ENCODE results near the gene COPZ2. TPM values are rescaled to one million over a fixed set of nuclear protein-coding genes. Genes with fewer than 3 reads are reported as not detected.
"Not testable (repeated sequence)": the region's sequence is repeated elsewhere in the genome, so short reads cannot be mapped to it uniquely, and the experiment has no call there.

COPZ2 gene
- total RNA-seq, 2 donors from 2014 or later: 18.1 to 18.5 TPM

DNA sequence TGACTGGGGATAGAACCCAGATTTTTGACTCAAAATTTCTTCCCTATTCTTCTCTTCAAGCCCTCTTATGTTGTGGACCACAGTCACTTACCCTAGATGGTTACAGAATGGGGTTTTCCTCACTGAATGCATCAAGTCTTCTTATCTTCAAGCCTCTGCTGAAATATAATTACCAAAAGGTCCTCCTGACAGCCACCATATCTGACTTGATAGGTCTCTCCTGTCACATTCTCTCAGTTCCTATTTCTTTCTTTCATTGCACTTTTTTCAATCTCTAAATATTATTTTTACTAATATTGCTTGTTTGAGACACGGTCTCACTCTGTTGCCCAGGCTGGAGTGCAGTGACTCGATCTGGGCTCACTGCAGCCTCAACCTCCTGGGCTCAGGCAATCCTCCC lies 1.1 kb upstream of the COPZ2 start:
- Histone ChIP-seq H3K4me1 (replicated peaks) (no peaks in the 10 kb centered on the region), H3K27me3 (replicated peaks; ENCODE audit: insufficient read depth) (no peaks in the 10 kb centered on the region), H3K9me3 (no peaks in the 10 kb centered on the region), H3K4me3 (no peak overlapping the region), H3K36me3 (no peaks in the 10 kb centered on the region), H3K27ac (no peak overlapping the region)
- TF ChIP-seq CTCF (IDR thresholded peaks at IDR 0.05) (no peak), POLR2A (IDR thresholded peaks at IDR 0.05) (no peak), POLR2AphosphoS5 (IDR thresholded peaks at IDR 0.05) (no peak)
- intact Hi-C loops (cut with DNase I): no loop called here
- no peak for DNase-seq (ENCODE audit: low spot score)
- WGBS: 83% methylated on average over 2 of the region's 2 CpGs

DNA sequence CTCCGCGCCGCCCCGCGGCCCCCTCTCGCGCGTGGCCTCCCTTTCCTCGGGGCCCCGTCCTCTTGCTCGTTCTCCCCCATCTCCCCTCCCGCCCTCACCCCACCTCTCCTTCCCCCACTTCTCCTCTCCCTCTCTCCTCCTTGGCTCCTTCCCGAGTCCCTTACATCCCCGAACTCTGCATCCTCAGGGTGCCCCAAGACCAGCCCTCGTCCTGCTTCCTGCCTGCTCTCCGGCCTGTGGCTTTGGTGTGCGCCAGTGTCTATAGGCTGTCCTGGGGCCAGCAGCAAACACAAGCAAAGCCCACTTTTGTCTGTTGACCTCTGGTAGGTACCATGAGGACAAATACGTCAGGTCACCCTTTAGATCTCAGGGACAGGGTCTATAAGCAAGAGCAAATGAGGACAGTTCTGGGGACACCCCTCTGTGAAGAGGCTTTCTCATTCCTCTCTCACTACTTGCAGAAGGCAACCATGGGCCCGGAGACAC lies 284 bp upstream of the COPZ2 start:
- H3K9me3 ChIP-seq: no peaks in the 10 kb centered on the region
- no peaks in the 10 kb centered on the region for H3K36me3 ChIP-seq
- H3K4me3 ChIP-seq: peak overlapping the region; percentile 48 to 55
- no peak overlapping the region for H3K27ac ChIP-seq
- no peaks in the 10 kb centered on the region for H3K27me3 ChIP-seq (replicated peaks; ENCODE audit: insufficient read depth)
- intact Hi-C loops (cut with DNase I): no loop called here
- 10% methylated on average over 19 of the region's 19 CpGs for WGBS
- TF ChIP-seq POLR2AphosphoS5 (IDR thresholded peaks at IDR 0.05) (no peak), POLR2A (IDR thresholded peaks at IDR 0.05) (no peak), CTCF (IDR thresholded peaks at IDR 0.05) (no peak)
- H3K4me1 ChIP-seq (replicated peaks): no peaks in the 10 kb centered on the region
- DNase-seq (ENCODE audit: low spot score): no peak

DNA sequence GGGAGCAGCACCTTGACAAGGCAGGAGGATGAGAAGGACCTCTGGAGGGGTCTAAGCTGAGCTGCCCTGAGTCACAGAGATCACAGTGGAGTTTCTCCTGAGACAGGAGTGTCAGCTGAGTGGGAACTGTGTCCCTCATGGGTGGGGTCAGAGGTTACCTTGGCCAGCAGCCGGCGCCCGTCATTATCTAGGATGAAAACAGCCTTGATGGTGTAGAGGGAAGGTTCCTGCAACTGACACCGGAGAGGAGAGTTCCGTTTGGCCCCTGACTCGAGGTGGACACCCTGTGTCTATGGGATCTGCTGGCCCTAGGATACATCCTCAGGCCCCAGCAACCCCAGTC lies 933 bp downstream of the COPZ2 start:
- Histone ChIP-seq H3K4me1 (replicated peaks) (no peaks in the 10 kb centered on the region), H3K27me3 (replicated peaks; ENCODE audit: insufficient read depth) (no peaks in the 10 kb centered on the region), H3K4me3 (peak overlapping the region; percentile 48 to 55), H3K36me3 (no peaks in the 10 kb centered on the region), H3K27ac (peak overlapping the region in 1 of 2 donors; percentile 67), H3K9me3 (no peaks in the 10 kb centered on the region)
- no peak for DNase-seq (ENCODE audit: low spot score)
- TF ChIP-seq POLR2AphosphoS5 (IDR thresholded peaks at IDR 0.05): no peak
- TF ChIP-seq POLR2A (IDR thresholded peaks at IDR 0.05): no peak
- TF ChIP-seq CTCF (IDR thresholded peaks at IDR 0.05): no peak
- intact Hi-C loops (cut with DNase I): no loop called here
- WGBS: 66% methylated on average over 6 of the region's 6 CpGs

- H3K27ac ChIP-seq; H3K9me3 ChIP-seq; H3K4me3 ChIP-seq; DNase-seq (ENCODE audit: low spot score); H3K36me3 ChIP-seq; H3K27me3 ChIP-seq (replicated peaks; ENCODE audit: insufficient read depth); intact Hi-C loops (cut with DNase I); H3K4me1 ChIP-seq (replicated peaks): not testable (repeated sequence)
- 90% methylated on average over 12 of the region's 12 CpGs for WGBS
These were observed 2.9 kb downstream of the COPZ2 start for GRCh38 chr17:48034734-48035133.

DNA sequence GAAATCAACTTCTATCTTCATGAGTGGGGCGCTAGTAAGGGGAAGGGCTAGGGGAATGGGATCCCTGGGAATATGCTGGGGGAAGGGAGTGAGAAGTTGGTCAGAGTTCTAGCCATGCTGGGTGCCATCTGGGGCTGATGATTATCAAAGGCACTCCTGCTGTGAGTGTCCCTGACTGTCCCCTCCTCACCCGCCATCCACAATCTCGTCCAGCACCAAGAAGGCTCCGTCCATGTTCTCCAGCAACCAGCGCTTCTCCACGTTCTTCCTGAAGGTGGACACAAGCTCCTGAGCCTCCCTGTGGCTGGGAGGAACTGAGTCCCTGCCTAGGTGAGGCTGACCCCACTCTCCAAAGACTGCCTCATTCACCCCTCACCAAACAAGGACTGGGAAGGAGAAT lies 5.6 kb downstream of the COPZ2 start:
- no peak for DNase-seq (ENCODE audit: low spot score)
- no peak overlapping the region for H3K4me3 ChIP-seq
- H3K9me3 ChIP-seq: no peaks in the 10 kb centered on the region
- 85% methylated on average over 6 of the region's 6 CpGs for WGBS
- H3K27ac ChIP-seq: no peak overlapping the region
- no peaks in the 10 kb centered on the region for H3K36me3 ChIP-seq
- intact Hi-C loops (cut with DNase I): no loop called here
- TF ChIP-seq POLR2AphosphoS5 (IDR thresholded peaks at IDR 0.05): no peak
- no peak for TF ChIP-seq POLR2A (IDR thresholded peaks at IDR 0.05)
- no peak for TF ChIP-seq CTCF (IDR thresholded peaks at IDR 0.05)
- H3K27me3 ChIP-seq (replicated peaks; ENCODE audit: insufficient read depth): no peaks in the 10 kb centered on the region
- H3K4me1 ChIP-seq (replicated peaks): peaks cover under 1% of the 10 kb centered on the region
